Colonic mucosa (tissue), 4 donors: Measurements from ENCODE around the gene ACSM2A. TPM values are rescaled to one million over a fixed set of nuclear protein-coding genes. Genes with fewer than 3 reads are reported as not detected.
"Not testable (repeated sequence)": the region's sequence is repeated elsewhere in the genome, so short reads cannot be mapped to it uniquely, and the experiment has no call there.

Experiments used
- DNase-seq: peaks from one replicate; pipeline ENCODE4 v3.0.0-alpha.2; 2020
- H3K27ac ChIP-seq: fragments of 200-600 bp; one replicate; pipeline ENCODE4 v1.8.0; 2021
- H3K27me3 ChIP-seq: fragments of 200-600 bp; one replicate; pipeline ENCODE4 v1.8.0; 2021
- H3K36me3 ChIP-seq: fragments of 200-600 bp; one replicate; pipeline ENCODE4 v1.8.0; 2021
- H3K4me1 ChIP-seq: fragments of 200-600 bp; one replicate; pipeline ENCODE4 v1.8.0; 2021; ENCODE audit warnings: mild to moderate bottlenecking
- H3K4me3 ChIP-seq: fragments of 200-600 bp; one replicate; pipeline ENCODE4 v1.8.0; 2021
- H3K9ac ChIP-seq, 2 donors: one replicate each; pipeline ENCODE4 v1.7.0; 2013; ENCODE audit warnings: control low read depth in 2 of 2, low read depth in 2 of 2, low read length in 2 of 2
- H3K9me3 ChIP-seq: fragments of 200-600 bp; one replicate; pipeline ENCODE4 v1.8.0; 2021
- intact Hi-C: fragments of 100-400 bp; cut with DNase I; formaldehyde crosslinking; loops from one replicate; pipeline ENCODE4 v1.14.1; 2022
- total RNA-seq, 2 donors: library from RNA; stranded (reverse); fragmentation: NEBNext Ultra II Directional in 1 of 2; extraction: Animal tissue kit (Norgen Biotek cat#: 25700) in 1 of 2; gene quantifications; one replicate each; pipeline ENCODE4 v1.2.1, GENCODE V29; 2021
- TF ChIP-seq, protein P1 (sequence below): fragments of 200-600 bp; IDR thresholded peaks from one replicate; pipeline ENCODE4 v1.8.0; 2022; ENCODE audit warnings: antibody characterized with exemption, mild to moderate bottlenecking
- donor health status: healthy.
- donor health status: DM: no; HTN: no; CAD: no.
- donor health status: DM: no; HTN: no; CAD: no.

Gene ACSM2A, protein sequence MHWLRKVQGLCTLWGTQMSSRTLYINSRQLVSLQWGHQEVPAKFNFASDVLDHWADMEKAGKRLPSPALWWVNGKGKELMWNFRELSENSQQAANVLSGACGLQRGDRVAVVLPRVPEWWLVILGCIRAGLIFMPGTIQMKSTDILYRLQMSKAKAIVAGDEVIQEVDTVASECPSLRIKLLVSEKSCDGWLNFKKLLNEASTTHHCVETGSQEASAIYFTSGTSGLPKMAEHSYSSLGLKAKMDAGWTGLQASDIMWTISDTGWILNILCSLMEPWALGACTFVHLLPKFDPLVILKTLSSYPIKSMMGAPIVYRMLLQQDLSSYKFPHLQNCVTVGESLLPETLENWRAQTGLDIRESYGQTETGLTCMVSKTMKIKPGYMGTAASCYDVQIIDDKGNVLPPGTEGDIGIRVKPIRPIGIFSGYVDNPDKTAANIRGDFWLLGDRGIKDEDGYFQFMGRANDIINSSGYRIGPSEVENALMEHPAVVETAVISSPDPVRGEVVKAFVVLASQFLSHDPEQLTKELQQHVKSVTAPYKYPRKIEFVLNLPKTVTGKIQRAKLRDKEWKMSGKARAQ
- under 1 TPM in 1 of 2 donors, not detected in 1; 0.20 TPM for total RNA-seq

DNA sequence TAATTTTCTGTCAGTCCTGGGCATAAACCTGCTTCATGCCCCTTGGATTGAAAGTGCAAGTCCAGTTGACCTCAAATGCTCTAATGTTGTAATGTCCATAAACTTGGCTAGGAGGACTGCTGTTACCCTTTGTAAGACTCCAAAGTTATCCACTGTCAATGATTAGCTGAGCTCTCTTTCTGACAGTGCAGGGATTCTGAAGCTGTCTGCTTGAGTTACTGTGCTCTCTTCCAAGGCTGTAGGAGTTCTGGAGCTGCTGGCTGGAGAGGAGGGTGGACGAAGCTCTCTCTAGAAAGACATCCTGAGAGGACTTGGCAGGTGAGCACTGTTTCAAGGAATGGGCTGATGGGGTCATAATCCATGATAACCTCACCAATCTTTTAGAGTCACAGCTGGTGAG is at the start of gene ACSM2A:
Gene ACSM2A (plus strand): TSS at position 158 of the 400 bp plus-strand sequence. CDS start 8,594 bp downstream, outside the sequence.
- DNase-seq, intact Hi-C loops, H3K27ac ChIP-seq, H3K9ac ChIP-seq, H3K27me3 ChIP-seq, H3K4me3 ChIP-seq, H3K4me1 ChIP-seq, H3K36me3 ChIP-seq, H3K9me3 ChIP-seq: not testable (repeated sequence)

DNA sequence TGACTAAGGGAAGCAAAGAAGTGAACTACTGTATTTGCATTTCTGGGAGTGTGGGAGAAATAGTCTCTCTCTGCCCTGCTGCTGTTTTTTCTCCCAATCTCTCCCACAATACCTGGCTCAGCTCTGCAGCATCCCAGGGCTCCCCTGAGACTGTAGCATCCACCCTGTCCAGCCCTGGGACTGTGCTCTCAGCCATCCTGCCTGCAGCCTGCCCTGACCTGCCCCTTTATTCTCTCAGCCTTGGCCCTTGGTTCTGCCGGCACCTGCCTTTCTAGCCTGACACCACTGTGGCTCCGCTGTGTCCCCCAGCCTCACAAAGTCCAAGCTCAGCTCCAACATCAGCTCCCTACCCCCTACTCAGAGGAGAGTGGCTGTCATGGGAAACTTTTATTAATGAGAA is 48.7 kb upstream of the ACSM2A start:
- Histone ChIP-seq H3K9ac (no peak overlapping the region), H3K27ac (no peak overlapping the region), H3K36me3 (no peaks in the 10 kb centered on the region), H3K4me3 (no peak overlapping the region), H3K9me3 (no peaks in the 10 kb centered on the region), H3K4me1 (no peaks in the 10 kb centered on the region), H3K27me3 (no peaks in the 10 kb centered on the region)
- intact Hi-C loops, result no loop called here
- TF ChIP-seq, protein P1, sequence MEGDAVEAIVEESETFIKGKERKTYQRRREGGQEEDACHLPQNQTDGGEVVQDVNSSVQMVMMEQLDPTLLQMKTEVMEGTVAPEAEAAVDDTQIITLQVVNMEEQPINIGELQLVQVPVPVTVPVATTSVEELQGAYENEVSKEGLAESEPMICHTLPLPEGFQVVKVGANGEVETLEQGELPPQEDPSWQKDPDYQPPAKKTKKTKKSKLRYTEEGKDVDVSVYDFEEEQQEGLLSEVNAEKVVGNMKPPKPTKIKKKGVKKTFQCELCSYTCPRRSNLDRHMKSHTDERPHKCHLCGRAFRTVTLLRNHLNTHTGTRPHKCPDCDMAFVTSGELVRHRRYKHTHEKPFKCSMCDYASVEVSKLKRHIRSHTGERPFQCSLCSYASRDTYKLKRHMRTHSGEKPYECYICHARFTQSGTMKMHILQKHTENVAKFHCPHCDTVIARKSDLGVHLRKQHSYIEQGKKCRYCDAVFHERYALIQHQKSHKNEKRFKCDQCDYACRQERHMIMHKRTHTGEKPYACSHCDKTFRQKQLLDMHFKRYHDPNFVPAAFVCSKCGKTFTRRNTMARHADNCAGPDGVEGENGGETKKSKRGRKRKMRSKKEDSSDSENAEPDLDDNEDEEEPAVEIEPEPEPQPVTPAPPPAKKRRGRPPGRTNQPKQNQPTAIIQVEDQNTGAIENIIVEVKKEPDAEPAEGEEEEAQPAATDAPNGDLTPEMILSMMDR, result no peak
- DNase-seq, result no peak

DNA sequence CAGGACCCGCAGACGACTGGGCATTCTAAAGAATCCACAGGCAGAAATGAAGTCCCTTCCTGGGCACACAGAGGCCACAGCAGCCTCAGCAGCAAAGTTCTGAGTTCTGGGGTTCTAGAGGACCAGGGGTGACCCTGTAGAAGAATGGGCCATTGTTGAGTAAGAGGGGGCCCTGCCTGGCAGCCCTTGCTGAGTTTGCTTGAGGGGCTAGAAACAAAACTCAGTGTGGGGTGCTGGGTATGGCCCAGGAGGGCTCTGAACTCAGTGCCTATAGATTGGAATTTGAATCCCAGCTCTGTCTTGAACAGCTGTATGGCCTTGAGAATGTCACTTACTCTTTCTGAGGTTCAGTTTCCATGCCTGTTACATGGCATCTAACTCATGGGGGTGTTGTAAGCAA is 46.7 kb upstream of the ACSM2A start, which contains the start of gene PDILT:
Gene PDILT (minus strand): TSS at position 101 of the 400 bp plus-strand sequence. CDS start 5,437 bp downstream, outside the sequence.
- H3K4me1 ChIP-seq, result no peaks in the 10 kb centered on the region
- no peak for DNase-seq
- H3K36me3 ChIP-seq, result no peaks in the 10 kb centered on the region
- intact Hi-C loops, result no loop called here
- no peak within 1 kb of the TSS for H3K27ac ChIP-seq
- H3K9ac ChIP-seq, result no peak within 1 kb of the TSS
- TF ChIP-seq, protein P1, result no peak
- H3K9me3 ChIP-seq, result no peaks in the 10 kb centered on the region
- H3K27me3 ChIP-seq, result no peaks in the 10 kb centered on the region
- no peak within 1 kb of the TSS for H3K4me3 ChIP-seq

DNA sequence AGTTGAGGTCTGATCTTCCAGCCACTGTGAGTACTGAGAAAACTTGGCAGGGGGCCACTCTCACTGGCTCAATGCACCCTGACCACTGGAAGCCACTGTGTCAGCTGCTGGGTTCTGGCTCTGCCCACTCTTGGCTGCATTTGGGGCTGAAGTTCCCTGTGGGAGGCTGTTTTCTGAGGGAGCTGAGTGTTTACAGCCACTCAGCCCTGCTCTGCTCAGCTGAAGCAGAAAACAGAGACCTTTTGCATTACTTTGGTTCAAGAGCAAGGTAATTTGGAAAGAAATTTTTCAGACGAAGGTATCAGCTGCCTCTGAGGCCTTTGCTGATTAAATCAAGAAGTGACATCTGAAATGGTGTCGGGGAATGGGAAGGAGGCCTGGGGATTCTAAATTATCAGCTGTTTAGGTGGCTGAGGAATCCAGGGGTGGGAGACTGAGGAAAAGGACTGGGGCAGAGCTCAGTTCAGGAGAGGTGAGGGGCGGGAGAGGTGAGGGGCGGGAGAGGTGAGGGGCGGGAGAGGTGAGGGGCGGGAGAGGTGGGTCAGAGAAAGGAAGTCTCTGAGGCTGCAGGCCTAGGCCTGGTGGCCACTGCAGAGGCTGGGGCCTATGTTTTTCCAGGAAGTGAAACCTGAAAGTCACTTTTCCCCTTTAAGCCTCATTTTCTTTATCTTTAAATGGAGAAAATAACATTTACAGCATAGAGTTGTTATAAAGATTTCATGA is 41.8 kb upstream of the ACSM2A start, which contains the start of gene ACSM5:
Gene ACSM5 (plus strand): TSS at position 137 of the 723 bp plus-strand sequence. CDS start 1,951 bp downstream, outside the sequence.
- no peak within 1 kb of the TSS for H3K27ac ChIP-seq
- TF ChIP-seq, protein P1, result no peak
- H3K9ac ChIP-seq, result no peak within 1 kb of the TSS
- H3K27me3 ChIP-seq, result no peaks in the 10 kb centered on the region
- intact Hi-C loops, result no loop called here
- H3K36me3 ChIP-seq, result no peaks in the 10 kb centered on the region
- H3K4me3 ChIP-seq, result no peak within 1 kb of the TSS
- no peaks in the 10 kb centered on the region for H3K9me3 ChIP-seq
- H3K4me1 ChIP-seq, result no peaks in the 10 kb centered on the region
- no peak for DNase-seq

DNA sequence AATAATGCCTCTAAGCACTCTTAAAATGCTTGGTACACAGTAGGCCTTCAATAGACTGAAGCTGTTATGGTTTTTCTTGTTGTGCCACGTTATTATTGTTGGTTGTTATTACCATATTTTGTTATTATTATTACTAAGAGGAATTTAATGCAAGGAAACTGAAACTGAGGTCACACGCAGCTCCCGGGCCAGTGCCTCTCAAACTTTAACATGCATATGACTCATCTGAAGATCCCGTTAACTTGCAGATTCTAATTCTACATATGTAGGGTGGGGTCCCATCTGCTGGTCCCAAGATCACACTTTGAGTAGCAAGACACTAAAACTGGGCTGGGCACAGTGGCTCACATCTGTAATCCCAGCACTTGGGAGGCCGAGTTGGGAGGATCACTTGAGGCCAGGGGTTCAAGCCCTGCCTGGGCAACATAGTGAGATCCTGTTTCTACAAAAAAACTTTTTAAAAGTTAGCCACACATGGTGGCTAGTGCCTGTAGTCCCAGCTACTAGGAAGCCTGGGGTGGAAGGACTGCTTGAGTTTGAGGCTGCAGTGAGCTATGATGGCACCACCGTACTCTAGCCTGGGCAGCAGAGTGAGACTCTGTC is 41.1 kb upstream of the ACSM2A start:
- Histone ChIP-seq H3K4me1 (no peaks in the 10 kb centered on the region), H3K9ac (no peak overlapping the region), H3K27ac (no peak overlapping the region), H3K36me3 (no peaks in the 10 kb centered on the region), H3K27me3 (no peaks in the 10 kb centered on the region), H3K4me3 (no peak overlapping the region), H3K9me3 (no peaks in the 10 kb centered on the region)
- DNase-seq, result no peak
- TF ChIP-seq, protein P1, result no peak
- intact Hi-C loops, result no loop called here
